Ecto neural progenitor cell (in vitro differentiated cells): ENCODE results near the gene ASL.
A peak's percentile ranks its signal among the peaks of the same experiment; 100 is the strongest.
"Not testable (repeated sequence)": the region's sequence is repeated elsewhere in the genome, so short reads cannot be mapped to it uniquely, and the experiment has no call there.

Experiments
- DNase-seq: peaks from one replicate; pipeline ENCODE4 v3.0.0-alpha.2; 2018; ENCODE audit warnings: low spot score

Gene ASL

DNA sequence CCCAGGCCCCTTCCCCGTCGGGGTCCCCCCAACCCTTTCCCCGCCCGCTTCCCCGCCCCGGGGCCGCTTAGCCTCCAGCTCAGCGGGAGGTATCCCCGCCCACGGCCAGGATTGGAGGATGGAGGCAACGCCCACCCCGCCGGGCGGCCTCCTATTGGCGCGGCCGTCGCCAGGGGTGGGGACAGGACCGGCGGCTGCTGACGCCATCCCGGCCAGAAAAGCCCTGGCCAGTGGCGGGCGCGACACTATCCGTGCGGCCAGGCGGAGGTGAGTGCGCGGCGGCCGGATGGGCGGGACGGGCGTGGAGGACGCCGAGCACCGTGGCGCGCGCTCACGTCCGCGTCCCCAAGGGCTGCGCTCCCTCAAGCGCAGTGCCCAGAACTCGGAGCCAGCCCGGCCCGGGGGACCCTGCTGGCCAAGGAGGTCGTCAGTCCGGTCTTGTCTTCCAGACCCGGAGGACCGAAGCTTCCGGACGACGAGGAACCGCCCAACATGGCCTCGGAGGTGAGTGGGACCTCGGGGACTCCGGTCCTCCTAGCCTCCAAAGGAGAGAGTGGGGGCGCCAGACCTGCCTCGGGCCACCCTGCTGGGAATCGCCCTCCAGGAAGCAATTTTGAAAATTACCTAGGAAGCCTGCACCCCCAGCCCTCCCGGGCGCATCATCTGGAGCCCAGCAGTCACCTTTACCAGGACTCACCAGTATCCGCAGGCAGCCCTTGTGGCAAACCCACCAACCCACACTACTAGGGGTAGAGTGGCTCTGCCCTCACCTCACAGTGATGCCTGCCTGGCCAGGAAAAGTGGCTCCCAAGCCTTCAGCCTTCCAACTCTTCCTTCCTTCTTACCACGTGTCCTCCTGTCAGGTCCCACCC lies at the start of gene ASL:
TSS of gene ASL (plus strand) at position 230 of the 872 bp plus-strand sequence. CDS start at position 493, 263 bp downstream.
- DNase-seq, result peak; percentile 98

DNA sequence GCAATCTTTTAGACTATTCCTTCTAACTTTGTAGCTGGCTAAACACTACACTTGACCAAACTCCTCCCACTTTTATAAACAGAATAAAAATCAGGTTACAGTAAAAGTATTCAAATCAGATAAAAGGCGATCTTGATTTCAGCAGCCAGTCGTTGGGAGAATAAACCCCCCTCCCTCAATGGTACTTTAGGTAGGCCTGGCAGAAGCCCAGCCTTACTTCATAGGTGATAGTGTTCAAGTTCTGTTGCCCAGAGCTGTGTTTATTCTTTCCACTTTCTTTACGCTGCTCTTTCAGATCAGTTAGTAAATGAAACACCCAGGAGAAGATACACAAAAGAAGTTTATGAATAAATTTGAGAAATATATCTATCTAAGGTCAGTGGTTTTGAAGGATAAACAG lies 47.3 kb upstream of the ASL start:
- DNase-seq, result not testable (repeated sequence)

DNA sequence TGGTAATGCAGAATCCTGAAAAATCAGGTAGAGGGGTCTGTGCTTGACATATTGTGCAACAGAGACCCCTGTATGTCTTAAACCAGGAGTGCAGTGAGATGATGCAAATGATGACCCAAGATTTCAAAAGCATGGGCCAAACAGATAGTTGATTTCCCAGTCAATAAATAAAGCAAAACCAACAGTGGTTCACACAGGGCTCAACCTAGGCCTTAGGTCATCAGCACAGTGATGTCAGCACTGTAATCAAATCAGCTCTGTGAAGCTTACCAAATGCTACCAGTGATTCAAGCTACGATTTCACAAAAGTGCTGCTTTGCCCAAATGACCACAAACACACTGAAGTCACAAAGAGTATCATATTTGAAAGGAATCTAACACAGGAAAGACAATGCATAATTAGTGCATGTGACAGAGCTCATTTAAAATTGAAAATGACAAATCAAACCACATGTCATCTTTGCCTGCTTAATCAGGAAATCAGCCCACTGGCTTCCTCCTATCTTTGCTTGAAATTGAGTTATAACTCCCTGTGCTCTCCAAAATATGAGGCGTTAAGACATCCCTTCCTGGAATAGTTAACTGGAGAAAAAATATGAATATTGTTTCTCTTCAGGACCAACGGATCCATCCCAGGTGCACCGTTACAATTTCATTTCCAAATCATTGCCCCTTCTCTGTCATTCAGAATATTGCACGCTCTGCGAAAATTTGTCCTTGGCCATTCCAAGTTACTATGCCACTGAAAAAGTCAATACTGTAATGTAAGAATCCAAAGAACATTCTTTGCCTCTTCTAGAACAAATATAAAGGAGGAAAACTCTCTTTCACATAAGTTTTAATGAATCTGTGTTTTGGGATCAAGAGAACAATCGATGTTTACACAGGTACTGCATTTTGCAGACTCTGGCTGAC lies 41.9 kb upstream of the ASL start:
- no peak for DNase-seq

DNA sequence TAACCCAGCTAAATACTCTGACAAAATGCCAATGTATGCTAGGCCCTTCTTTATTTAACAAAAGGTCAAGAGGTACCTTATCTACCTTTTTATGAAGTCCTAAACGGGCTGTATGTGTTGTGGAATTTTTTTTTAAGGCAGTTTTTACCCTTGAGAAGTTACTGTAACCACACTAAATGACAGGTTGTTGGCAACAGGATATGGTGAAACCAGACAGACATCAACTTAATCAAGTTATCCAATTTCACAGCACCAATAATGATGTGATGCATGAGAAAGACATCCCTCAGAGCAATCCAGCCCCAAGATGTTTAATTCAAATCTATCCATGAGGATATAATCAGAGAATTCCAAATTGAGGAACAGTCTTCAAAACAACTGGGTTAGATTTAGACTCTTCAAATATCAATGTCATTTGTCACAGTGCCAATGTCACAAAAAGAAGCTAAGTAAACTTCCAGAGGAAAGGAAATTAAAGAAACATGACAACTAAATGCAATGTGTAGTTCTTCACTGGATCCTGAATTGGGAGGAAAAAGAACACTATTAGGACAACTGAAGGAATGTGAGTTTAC lies 41.1 kb upstream of the ASL start:
- DNase-seq, result not testable (repeated sequence)

DNA sequence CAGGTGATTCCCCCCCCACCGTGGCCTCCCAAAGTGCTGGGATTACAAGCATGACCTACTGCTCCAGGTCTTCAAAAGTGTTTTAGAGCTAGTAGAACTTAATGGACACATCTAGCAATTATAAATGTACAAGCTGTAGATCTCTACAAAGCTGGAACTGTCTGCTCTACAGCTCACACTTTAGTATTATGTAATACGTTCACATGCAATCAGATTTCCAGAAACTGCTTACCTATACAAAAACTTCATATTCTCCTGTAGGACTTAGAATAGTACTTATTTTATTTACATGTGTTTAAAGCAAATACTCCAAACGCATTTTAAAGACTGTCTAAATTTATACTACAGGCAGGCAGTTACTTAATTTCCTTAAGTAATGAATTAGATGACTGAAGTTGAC lies 39.2 kb upstream of the ASL start:
- no peak for DNase-seq

DNA sequence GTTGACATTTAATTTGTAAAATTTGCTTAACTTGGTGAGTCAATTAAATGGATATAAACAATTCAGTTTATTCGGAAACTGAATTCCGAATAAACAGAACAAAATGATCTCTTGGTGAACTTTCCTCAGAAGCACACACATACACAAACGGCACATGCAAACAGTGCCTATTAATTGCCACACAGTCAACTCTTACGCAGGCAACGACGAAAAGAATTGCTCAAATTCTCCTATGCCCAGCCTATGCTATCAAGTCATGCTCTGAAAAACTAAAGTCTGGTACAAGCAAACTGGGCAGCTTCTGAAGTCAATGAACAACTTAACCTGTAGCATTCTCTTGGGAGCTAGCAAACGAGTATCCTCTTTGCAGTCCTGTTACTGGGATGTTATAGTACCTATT lies 38.8 kb upstream of the ASL start:
- DNase-seq, result no peak

DNA sequence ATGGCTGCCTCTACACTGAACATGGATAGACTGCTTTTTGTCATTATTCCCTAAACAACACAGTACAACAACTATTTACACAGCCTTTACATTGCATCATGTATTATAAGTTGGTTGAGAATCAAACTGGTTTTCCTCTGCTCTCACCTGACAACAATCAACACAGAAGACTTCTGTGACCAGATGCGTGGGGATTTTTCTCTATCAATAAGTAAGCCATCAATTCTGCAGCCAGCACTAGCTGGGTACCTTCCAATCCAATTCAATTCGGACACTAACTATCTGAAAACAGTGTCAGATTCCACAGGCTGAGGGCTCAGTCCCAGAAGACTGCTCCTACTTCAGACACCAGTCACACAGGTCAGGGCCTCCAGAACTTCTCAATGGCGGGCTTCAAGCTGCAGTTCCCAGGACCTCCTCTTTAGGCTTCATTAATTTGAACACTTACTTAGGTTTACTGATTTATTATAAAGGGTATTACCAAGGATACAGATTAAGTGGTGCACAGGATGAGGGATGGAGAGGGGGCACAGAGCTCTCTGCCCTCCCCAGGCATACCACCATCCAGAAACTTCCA lies 36.4 kb upstream of the ASL start:
- DNase-seq, result no peak

DNA sequence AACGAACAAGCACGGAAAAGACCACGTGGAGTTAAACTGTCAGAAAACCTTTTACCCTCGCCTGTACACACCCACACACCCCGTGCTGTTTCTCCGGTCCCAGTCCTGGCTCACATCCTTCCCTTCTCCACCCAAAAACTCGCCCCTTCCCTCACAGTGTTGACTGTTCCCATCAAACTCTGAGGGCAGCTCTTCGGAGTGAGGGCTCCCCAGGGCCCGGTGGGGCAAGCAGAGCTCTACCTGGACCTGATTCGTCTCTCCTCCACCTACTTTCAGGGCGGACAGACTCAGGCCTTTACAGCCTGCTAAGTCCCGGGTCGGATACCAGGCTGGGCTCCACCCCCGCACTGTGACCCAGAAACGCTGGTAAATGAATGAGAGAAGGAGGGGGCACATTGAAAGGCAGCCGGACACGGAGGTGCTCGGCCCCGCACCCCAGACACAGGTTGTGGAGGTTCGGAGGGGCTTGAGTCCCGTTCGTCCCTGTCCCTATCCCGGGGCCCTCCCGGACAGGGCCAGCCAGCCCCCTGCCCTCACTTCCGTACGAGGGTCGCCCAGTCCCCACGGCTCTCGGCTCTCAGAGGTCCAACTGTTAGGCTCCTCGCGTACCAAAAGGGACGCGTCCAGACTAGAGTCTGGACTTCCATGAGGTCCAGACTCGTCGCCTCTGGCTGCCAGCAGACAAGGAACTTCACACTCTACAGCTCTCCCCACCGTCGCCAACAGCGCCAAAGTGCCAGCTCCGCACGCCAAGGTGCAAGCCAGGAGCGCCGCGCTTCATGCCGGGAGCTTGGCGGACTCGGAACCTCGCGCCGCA lies 31.7 kb upstream of the ASL start:
- peak; percentile 65 for DNase-seq

DNA sequence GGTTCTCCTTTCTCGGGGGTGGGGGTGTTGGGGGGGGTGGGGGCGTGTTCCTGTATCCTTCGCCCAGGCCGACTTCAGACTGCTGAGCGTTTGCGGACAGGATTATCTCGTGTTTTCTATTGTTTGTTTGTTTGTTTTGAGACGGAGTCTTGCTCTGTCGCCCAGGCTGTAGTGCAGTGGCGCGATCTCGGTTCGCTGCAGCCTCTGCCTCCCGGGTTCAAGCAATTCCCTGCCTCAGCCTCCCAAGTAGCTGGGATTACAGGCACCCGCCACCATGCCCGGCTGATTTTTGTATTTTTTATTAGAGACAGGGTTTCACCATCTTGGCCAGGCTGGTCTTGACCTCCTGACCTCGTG lies 31.1 kb upstream of the ASL start:
- not testable (repeated sequence) for DNase-seq

DNA sequence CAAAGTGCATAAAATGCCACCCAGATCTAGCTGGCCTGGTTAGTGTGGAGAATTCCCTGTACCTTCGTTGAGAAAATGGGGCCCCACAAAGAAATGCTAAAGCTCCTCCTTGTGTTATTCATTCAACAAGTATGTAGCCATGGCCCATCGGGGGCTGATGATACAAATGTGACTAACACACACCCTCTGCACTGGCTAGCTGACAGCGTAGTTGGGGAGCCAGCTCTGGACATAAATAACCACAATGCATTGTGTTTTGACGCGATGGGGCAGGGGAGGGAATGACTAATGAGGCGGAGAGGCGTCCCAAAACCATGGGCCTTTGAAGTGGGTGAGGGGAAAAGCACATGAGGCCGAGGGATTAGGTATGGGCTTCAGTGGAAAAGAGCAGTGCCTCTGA lies 28.2 kb upstream of the ASL start:
- no peak for DNase-seq

DNA sequence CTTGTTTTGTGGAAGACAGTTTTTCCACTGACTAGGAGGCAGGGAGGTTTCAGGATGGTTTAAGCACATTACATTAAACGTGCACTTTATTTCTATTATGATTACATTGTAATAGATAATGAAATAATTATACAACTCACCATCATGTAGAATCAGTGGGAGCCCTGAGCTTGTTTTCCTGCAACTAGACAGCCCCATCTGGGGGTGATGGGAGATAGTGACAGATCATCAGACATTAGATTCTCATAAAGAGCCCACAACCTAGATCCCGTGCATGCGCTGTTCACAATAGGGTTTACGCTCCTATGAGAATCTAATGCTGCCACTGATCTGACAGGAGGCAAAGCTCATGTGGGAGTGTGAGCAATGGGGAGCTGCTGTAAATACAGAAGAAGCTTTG lies 25.7 kb upstream of the ASL start:
- not testable (repeated sequence) for DNase-seq

DNA sequence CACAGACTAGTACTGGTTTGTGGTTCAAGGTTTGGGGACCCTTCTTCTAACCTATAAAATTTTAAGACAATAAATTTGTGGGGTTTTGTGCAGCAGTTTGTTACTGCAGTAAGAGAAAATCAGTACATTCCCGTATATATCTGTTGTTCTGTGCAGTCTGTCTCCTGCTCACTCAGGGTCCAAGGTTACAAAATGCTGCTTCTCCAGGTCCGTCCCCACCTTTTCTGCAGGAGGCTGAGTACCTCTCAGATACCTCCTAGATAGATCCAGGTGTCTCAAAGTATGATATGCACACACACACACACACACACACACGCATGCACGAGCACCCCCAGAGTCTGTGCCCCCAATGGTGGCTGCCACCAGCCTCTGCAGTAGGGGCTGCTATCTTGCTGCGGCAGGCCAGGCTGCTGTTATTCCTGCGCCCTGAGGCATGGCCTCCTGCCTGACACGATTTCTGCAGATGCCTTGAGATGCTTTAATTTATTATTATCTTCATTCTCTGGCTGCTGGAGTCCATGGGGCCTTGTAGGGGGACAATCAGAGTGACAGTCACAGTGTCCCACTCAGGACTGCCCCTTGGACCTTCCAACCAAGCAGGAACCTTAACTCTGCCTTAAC lies 25.2 kb upstream of the ASL start:
- DNase-seq, result no peak

DNA sequence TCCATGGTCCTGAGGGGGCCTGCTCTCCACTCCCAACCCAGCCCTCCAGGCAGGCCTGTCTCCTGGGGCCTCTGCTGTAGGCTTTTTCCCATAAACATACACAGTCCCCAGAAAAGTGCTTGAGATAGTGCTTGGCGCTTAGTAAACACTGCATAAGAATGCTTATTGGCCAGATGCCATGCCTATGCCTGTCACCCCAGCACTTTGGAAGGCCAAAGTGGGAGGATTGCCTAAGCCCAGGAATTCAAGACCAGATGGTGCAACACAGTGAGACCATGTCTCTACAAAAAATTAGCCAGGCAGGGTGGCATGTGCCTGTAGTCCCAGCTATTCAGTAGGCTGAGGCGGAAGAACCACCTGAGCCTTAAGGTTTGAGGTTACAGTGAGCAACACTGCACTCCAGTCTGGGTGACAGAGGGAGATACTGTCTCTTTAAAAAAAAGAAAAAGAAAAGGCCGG lies 24.6 kb upstream of the ASL start:
- DNase-seq, result no peak

DNA sequence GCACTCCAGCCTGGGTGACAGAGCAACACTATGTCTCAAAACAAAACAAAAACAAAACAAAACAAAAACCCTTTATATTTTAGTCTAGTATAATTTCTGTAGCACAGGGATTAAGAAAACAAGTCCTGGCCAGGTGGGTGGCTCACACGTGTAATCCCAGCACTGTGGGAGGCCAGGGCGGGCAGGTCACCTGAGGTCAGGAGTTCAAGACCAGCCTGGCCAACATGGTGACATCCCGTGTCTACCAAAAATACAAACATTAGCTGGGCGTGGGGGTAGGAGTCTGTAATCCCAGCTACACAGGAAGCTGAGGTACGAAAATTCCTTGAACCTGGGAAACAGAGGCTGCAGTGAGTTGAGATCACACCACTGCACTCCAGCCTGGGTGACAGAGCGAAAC lies 23.2 kb upstream of the ASL start:
- DNase-seq, result no peak

DNA sequence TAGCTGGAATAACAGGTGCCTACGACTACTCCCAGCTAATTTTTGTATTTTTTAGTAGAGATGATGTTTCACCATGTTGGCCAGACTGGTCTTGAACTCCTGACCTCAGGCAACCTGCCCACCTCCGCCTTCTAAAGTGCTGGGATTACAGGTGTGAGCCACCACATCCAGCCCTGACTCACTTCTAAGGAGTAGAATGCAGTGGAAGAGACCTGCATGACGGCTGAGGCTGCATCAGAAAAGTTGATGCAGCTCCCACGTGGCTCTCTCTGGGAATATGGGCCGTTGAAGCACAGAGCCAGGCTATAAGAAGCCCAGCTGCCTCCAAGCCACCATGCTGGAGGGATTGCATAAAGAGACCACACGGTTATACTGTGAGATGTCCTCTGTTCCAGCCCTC lies 21.6 kb upstream of the ASL start:
- DNase-seq, result no peak

DNA sequence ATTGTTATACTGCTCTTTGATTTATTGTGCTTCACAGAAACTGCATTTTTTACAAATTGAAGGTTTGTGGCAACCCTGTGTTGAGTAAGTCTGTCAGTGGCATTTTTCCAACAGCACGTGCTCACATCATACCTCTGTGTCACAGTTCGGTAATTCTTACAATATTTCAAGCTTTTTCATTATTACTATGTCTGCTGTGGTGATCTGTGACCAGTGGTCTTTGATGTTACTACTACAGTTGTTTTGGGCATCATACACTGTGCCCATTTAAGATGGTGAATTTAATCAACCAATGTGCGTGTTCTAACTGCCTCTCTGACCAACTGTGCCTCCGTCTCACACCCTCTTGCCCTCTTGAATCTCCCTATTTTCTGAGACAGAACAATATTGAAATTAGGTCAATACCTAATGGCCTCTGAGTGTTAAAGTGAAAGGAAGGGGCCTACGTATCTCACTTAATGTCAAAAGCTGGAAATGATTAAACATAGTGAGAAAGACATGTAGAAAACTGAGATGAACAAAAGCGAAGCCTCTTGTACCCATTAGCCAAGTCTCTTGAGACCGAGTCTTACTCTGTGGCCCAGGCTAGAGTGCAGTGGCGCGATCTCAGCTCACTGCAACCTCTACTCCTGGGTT lies 20.2 kb upstream of the ASL start:
- DNase-seq, result no peak

DNA sequence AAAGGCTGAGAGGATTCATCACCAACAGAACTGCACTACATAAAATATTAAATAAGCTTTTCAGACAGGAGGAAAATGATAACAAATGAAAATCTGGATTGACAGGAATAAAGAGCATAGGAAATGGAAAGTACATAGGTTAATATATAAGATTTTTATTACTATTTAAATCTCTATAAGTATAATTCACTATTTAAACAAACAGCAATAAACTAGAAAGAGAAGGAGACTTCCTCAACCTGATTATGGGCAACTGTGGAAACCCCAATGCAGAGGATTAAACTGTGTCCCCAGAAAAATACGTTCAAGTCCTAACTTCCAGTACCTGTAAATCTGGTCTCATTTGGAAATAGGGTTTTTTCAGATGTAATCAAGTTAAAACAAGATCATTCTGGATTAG lies 14.8 kb upstream of the ASL start:
- DNase-seq, result no peak

DNA sequence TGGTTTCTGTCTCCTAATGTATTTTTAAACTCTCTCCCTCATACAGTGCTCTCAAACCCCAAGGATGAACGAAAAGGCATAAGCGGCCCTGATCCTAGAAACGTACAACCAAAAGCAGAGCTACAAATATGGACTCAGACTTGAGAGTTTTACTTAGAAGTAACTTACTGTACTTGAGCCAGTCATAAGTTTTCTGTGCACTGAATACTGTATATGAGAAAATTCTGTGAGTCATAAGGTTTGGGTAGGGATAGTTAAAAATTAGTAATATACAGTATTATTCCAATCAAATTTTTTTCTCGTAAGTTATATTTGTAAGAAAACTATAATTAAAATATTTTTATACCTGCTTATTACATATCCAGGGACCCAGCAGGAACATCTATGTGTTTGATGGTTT lies 5.9 kb upstream of the ASL start:
- no peak for DNase-seq

DNA sequence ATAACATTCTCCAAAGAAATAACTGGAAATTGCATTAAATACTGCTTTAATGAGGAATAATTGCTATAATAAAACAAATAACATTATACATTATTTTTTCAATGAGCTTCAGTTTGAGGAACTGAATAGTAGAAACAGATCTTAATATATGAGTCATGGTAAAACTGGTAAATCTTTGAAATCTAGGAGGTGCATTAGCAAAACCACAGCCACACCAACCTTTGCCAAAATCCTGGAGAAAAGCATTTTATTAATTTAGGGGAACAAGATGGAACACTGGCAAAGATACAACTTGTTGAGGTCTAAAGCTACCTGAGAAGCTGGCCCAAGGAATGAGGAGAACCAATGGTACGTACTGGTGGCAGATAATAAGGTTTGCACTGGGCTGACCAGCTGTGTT lies 5.4 kb upstream of the ASL start:
- no peak for DNase-seq

DNA sequence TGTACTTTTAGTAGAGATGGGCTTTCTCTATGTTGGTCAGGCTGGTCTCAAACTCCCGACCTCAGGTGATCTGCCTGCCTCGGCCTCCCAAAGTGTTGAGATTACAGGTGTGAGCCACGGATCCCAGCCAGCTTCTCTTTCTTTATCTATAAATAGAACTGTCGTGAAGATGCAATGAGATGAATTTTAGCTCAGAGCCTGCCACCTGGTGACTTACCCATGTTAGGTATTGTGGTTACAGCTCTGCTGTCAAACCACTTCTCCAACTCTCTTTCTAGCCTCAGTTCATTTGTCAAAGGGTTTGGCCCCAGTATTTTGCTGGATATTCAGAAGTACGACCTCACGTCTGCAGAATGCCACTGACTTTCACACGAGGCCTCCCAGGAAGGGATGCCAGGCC lies 3.4 kb upstream of the ASL start:
- not testable (repeated sequence) for DNase-seq
